IgD-negative memory B cell (primary cell): Measurements from ENCODE around the gene TIPRL. TPM values are rescaled to one million over a fixed set of nuclear protein-coding genes. Genes with fewer than 3 reads are reported as not detected.
A peak's percentile ranks its signal among the peaks of the same experiment; 100 is the strongest.

Experiments used
- H3K27ac Mint-ChIP-seq, 3 donors: one replicate each; pipeline ENCODE4 v1.8.0; 2020 to 2022; ENCODE audit warnings: mild to moderate bottlenecking in 3 of 3, mixed read lengths in 3 of 3, moderate library complexity in 1 of 3
- H3K27me3 Mint-ChIP-seq: one replicate; pipeline ENCODE4 v1.8.0; 2021; ENCODE audit warnings: mixed read lengths
- H3K36me3 Mint-ChIP-seq: one replicate; pipeline ENCODE4 v1.8.0; 2020; ENCODE audit warnings: mild to moderate bottlenecking, mixed read lengths
- H3K4me1 Mint-ChIP-seq, 3 donors: one replicate each; pipeline ENCODE4 v1.8.0; 2020 to 2022; ENCODE audit warnings: mixed read lengths in 3 of 3, mild to moderate bottlenecking in 1 of 3
- H3K4me3 Mint-ChIP-seq, 4 donors: one replicate each; pipeline ENCODE4 v1.8.0; 2020 to 2022; ENCODE audit warnings: mild to moderate bottlenecking in 4 of 4, mixed read lengths in 4 of 4, moderate library complexity in 3 of 4
- H3K9me3 Mint-ChIP-seq, 3 donors: one replicate each; pipeline ENCODE4 v1.8.0; 2020 to 2021; ENCODE audit warnings: mixed read lengths in 3 of 3, mild to moderate bottlenecking in 1 of 3
- polyA plus RNA-seq: library from polyadenylated mRNA; unstranded; fragments of 300-500 nt; fragmentation: Illumina TruSeq; gene quantifications from one replicate; pipeline ENCODE4 v1.2.3, GENCODE V29; 2021

TIPRL gene
- polyA plus RNA-seq, 1 donor from 2014 or later = 28.5 TPM

- Mint-ChIP-seq H3K27me3 (peaks cover under 1% of the 10 kb centered on the region), H3K4me1 (peaks cover 0 to 2% (median 0%) of the 10 kb centered on the region in 3 donors), H3K9me3 (peaks cover 5 to 6% (median 6%) of the 10 kb centered on the region in 3 donors), H3K36me3 (peaks cover 3% of the 10 kb centered on the region), H3K4me3 (no peak overlapping the region), H3K27ac (no peak overlapping the region)
Observed at GRCh38 chr1:168217664-168218063, 38.9 kb downstream of the TIPRL start.

- Mint-ChIP-seq H3K27me3 (peaks cover 1% of the 10 kb centered on the region), H3K4me3 (no peak overlapping the region), H3K4me1 (peaks cover 0 to 2% (median 0%) of the 10 kb centered on the region in 3 donors), H3K27ac (no peak overlapping the region), H3K36me3 (peaks cover 3% of the 10 kb centered on the region), H3K9me3 (peaks cover 0 to 2% (median 0%) of the 10 kb centered on the region in 3 donors)
Observed at GRCh38 chr1:168218658-168219057, 39.9 kb downstream of the TIPRL start.

- Mint-ChIP-seq H3K27me3 (peaks cover 1% of the 10 kb centered on the region), H3K9me3 (no peaks in the 10 kb centered on the region)
Observed at GRCh38 chr1:168220470-168220871, 41.7 kb downstream of the TIPRL start.

GRCh38 chr1:168221275-168221674, 42.5 kb downstream of the TIPRL start:
- H3K27me3 Mint-ChIP-seq = peaks cover 1% of the 10 kb centered on the region
- H3K4me3 Mint-ChIP-seq = peak overlapping the region in 1 of 4 donors; percentile 5
- peaks cover 0 to 7% (median 4%) of the 10 kb centered on the region in 3 donors for H3K4me1 Mint-ChIP-seq
- no peaks in the 10 kb centered on the region for H3K9me3 Mint-ChIP-seq
- H3K27ac Mint-ChIP-seq = no peak overlapping the region
- no peaks in the 10 kb centered on the region for H3K36me3 Mint-ChIP-seq

More at GRCh38 chr1:168220470-168220871, 41.7 kb downstream of the TIPRL start:
- Mint-ChIP-seq H3K4me3 (no peak overlapping the region), H3K36me3 (no peaks in the 10 kb centered on the region), H3K27ac (no peak overlapping the region), H3K4me1 (peaks cover 0 to 6% (median 4%) of the 10 kb centered on the region in 3 donors)

- Mint-ChIP-seq H3K27ac (no peak overlapping the region), H3K9me3 (no peaks in the 10 kb centered on the region), H3K36me3 (no peaks in the 10 kb centered on the region), H3K4me1 (peaks cover 12 to 19% (median 17%) of the 10 kb centered on the region in 3 donors), H3K4me3 (peak overlapping the region in 1 of 4 donors; percentile 49), H3K27me3 (peaks cover 1% of the 10 kb centered on the region)
Observed at GRCh38 chr1:168223261-168223660, 44.5 kb downstream of the TIPRL start.

GRCh38 chr1:168223681-168224540, 45.1 kb downstream of the TIPRL start:
- H3K36me3 Mint-ChIP-seq = no peaks in the 10 kb centered on the region
- H3K9me3 Mint-ChIP-seq = no peaks in the 10 kb centered on the region
- peaks cover 1% of the 10 kb centered on the region for H3K27me3 Mint-ChIP-seq
- H3K4me3 Mint-ChIP-seq = peak overlapping the region in 1 of 4 donors; percentile 86
- peak overlapping the region in 2 of 3 donors; percentile 13 to 29 for H3K27ac Mint-ChIP-seq
- H3K4me1 Mint-ChIP-seq = peaks cover 18 to 26% (median 24%) of the 10 kb centered on the region in 3 donors

GRCh38 chr1:168224991-168225390, 46.2 kb downstream of the TIPRL start:
- Mint-ChIP-seq H3K27ac (peak overlapping the region in 2 of 3 donors; percentile 72 to 74), H3K4me3 (peak overlapping the region; percentile 86 to 97 (median 92)), H3K9me3 (no peaks in the 10 kb centered on the region), H3K4me1 (peaks cover 27 to 36% (median 31%) of the 10 kb centered on the region in 3 donors), H3K36me3 (peaks cover 5% of the 10 kb centered on the region), H3K27me3 (peaks cover 1% of the 10 kb centered on the region)

- H3K27ac Mint-ChIP-seq = peak within 1 kb of the TSS; percentile 51 to 91 (median 72)
- peaks cover 5% of the 10 kb centered on the region for H3K36me3 Mint-ChIP-seq
- H3K9me3 Mint-ChIP-seq = no peaks in the 10 kb centered on the region
- H3K27me3 Mint-ChIP-seq = peaks cover 1% of the 10 kb centered on the region
- peak within 1 kb of the TSS; percentile 88 to 97 (median 92) for H3K4me3 Mint-ChIP-seq
- peaks cover 27 to 36% (median 31%) of the 10 kb centered on the region in 3 donors for H3K4me1 Mint-ChIP-seq
Observed at GRCh38 chr1:168225476-168226190, 46.9 kb downstream of the TIPRL start, which contains the start of gene SFT2D2. TSS of gene SFT2D2 (plus strand) at chr1:168226004. CDS start at chr1:168226080, 76 bp downstream.

- H3K4me1 Mint-ChIP-seq = peaks cover 27 to 44% (median 37%) of the 10 kb centered on the region in 3 donors
- peaks cover 1% of the 10 kb centered on the region for H3K27me3 Mint-ChIP-seq
- H3K36me3 Mint-ChIP-seq = peaks cover 5% of the 10 kb centered on the region
Observed at GRCh38 chr1:168227620-168228019, 48.9 kb downstream of the TIPRL start.

GRCh38 chr1:168229893-168230292, 51.1 kb downstream of the TIPRL start:
- H3K4me1 Mint-ChIP-seq = peaks cover 37 to 56% (median 42%) of the 10 kb centered on the region in 3 donors
- H3K27ac Mint-ChIP-seq = peak overlapping the region in 1 of 3 donors; percentile 67
- no peaks in the 10 kb centered on the region for H3K27me3 Mint-ChIP-seq
- peaks cover 5% of the 10 kb centered on the region for H3K36me3 Mint-ChIP-seq
- no peaks in the 10 kb centered on the region for H3K9me3 Mint-ChIP-seq
- H3K4me3 Mint-ChIP-seq = peak overlapping the region in 1 of 4 donors; percentile 88

More at GRCh38 chr1:168227620-168228019, 48.9 kb downstream of the TIPRL start:
- Mint-ChIP-seq H3K27ac (peak overlapping the region in 2 of 3 donors; percentile 51 to 68), H3K4me3 (peak overlapping the region; percentile 88 to 97 (median 92)), H3K9me3 (no peaks in the 10 kb centered on the region)

GRCh38 chr1:168230709-168231108, 51.9 kb downstream of the TIPRL start:
- Mint-ChIP-seq H3K27ac (no peak overlapping the region), H3K36me3 (peaks cover 5% of the 10 kb centered on the region), H3K9me3 (no peaks in the 10 kb centered on the region), H3K27me3 (no peaks in the 10 kb centered on the region), H3K4me3 (no peak overlapping the region), H3K4me1 (peaks cover 32 to 59% (median 50%) of the 10 kb centered on the region in 3 donors)

GRCh38 chr1:168234846-168235547, 56.2 kb downstream of the TIPRL start:
- no peaks in the 10 kb centered on the region for H3K27me3 Mint-ChIP-seq
- H3K4me3 Mint-ChIP-seq = peak overlapping the region in 1 of 4 donors; percentile 10
- H3K4me1 Mint-ChIP-seq = peaks cover 3 to 34% (median 25%) of the 10 kb centered on the region in 3 donors
- no peak overlapping the region for H3K27ac Mint-ChIP-seq
- no peaks in the 10 kb centered on the region for H3K9me3 Mint-ChIP-seq
- H3K36me3 Mint-ChIP-seq = no peaks in the 10 kb centered on the region

- no peaks in the 10 kb centered on the region for H3K9me3 Mint-ChIP-seq
- peaks cover 2 to 34% (median 25%) of the 10 kb centered on the region in 3 donors for H3K4me1 Mint-ChIP-seq
- H3K27ac Mint-ChIP-seq = no peak overlapping the region
- H3K36me3 Mint-ChIP-seq = peaks cover 3% of the 10 kb centered on the region
- H3K4me3 Mint-ChIP-seq = peak overlapping the region in 1 of 4 donors; percentile 10
- no peaks in the 10 kb centered on the region for H3K27me3 Mint-ChIP-seq
Observed at GRCh38 chr1:168235548-168235885, 56.8 kb downstream of the TIPRL start.

- no peak overlapping the region for H3K4me3 Mint-ChIP-seq
- H3K27me3 Mint-ChIP-seq = no peaks in the 10 kb centered on the region
- H3K9me3 Mint-ChIP-seq = no peaks in the 10 kb centered on the region
- H3K36me3 Mint-ChIP-seq = peaks cover 3% of the 10 kb centered on the region
- peaks cover 2 to 31% (median 25%) of the 10 kb centered on the region in 3 donors for H3K4me1 Mint-ChIP-seq
- H3K27ac Mint-ChIP-seq = no peak overlapping the region
Observed at GRCh38 chr1:168235937-168236336, 57.2 kb downstream of the TIPRL start.
